B cell (primary cell): ENCODE data around the gene ZNF423. TPM values are rescaled to one million over a fixed set of nuclear protein-coding genes. Genes with fewer than 3 reads are reported as not detected.

ENCODE experiments used
- ATAC-seq: fragments of 200-7000 bp; cut with Tn5 transposase; one replicate; pipeline ENCODE4 v1.10.0; 2021; ENCODE audit warnings: low read depth, mild to moderate bottlenecking, moderate number of reproducible peaks, moderate library complexity
- CTCF ChIA-PET: fragments of 350-600 bp; sonication (Branson Sonifier 250); formaldehyde crosslinking; loops from one replicate; lab custom pipeline; 2021; ENCODE audit warnings: antibody characterized with exemption, inconsistent platforms; lab: Charles Lee
- POLR2A ChIA-PET: fragments of 350-600 bp; sonication (Branson Sonifier 250); formaldehyde crosslinking; loops from one replicate; lab custom pipeline; 2021; ENCODE audit warnings: antibody characterized with exemption; lab: Charles Lee
- DNase-seq: peaks from one replicate; pipeline ENCODE4 v3.0.0; 2013
- H2AFZ ChIP-seq: 2 replicates; pipeline ENCODE4 v1.6.1; 2012; ENCODE audit warnings: mild to moderate bottlenecking, low read depth, low read length; ENCODE audit not compliant: insufficient read depth, poor library complexity, severe bottlenecking
- H3K27ac ChIP-seq, 2 donors: 1 replicate in 1 of 2; 2 replicates in 1 of 2; pipeline ENCODE4 v1.5.1; 2012 to 2013; ENCODE audit warnings: low read length in 2 of 2, mild to moderate bottlenecking in 2 of 2, moderate library complexity in 1 of 2
- H3K27me3 ChIP-seq, 4 experiments: fragments of 200-600 bp in 1 of 4; sonication (generic) in 1 of 4; replicated peaks in 1 of 4; 1 replicate in 2 of 4; 2 replicates in 2 of 4; pipeline versions ENCODE4 v1.6.1 to v1.7.0; 2013 to 2016; ENCODE audit warnings: low read length in 3 of 4, mild to moderate bottlenecking in 2 of 4, mixed read lengths in 1 of 4, moderate library complexity in 1 of 4; ENCODE audit not compliant: insufficient read depth in 4 of 4, control insufficient read depth in 3 of 4; ENCODE audit errors: control extremely low read depth in 1 of 4
- H3K36me3 ChIP-seq, 2 experiments: replicated peaks in 1 of 2; 1 replicate in 1 of 2; 2 replicates in 1 of 2; pipeline versions ENCODE4 v1.6.1 to v1.7.1; 2013; ENCODE audit warnings: low read length in 1 of 2; ENCODE audit not compliant: insufficient read depth in 2 of 2, control insufficient read depth in 1 of 2; ENCODE audit errors: control extremely low read depth in 1 of 2, extremely low read depth in 1 of 2
- H3K4me1 ChIP-seq, 2 donors: fragments of 200-600 bp in 1 of 2; sonication (generic) in 1 of 2; 1 replicate in 1 of 2; 2 replicates in 1 of 2; pipeline versions ENCODE4 v1.5.1 to v1.6.1; 2013 to 2017; ENCODE audit warnings: low read length in 2 of 2; ENCODE audit not compliant: control insufficient read depth in 2 of 2, insufficient read depth in 2 of 2
- H3K4me2 ChIP-seq: replicated peaks from 2 replicates; pipeline ENCODE3; 2012; ENCODE audit warnings: mild to moderate bottlenecking, low read depth, low read length; ENCODE audit not compliant: poor library complexity, severe bottlenecking
- H3K4me3 ChIP-seq, 5 experiments: fragments of 200-600 bp in 1 of 5; sonication (generic) in 1 of 5; 1 replicate in 3 of 5; 2 replicates in 2 of 5; pipeline versions ENCODE4 v1.5.1 to v1.7.0; 2011 to 2016; ENCODE audit warnings: low read length in 4 of 5, mild to moderate bottlenecking in 4 of 5, low read depth in 2 of 5, control low read depth in 1 of 5, moderate library complexity in 1 of 5; ENCODE audit not compliant: insufficient read depth in 1 of 5; ENCODE audit errors: control extremely low read depth in 1 of 5, extremely low read depth in 1 of 5
- H3K79me2 ChIP-seq: fragments of 200-600 bp; sonication (generic); one replicate; pipeline ENCODE4 v1.6.0; 2016; ENCODE audit warnings: low read length; ENCODE audit not compliant: control insufficient read depth, insufficient read depth
- H3K9ac ChIP-seq: fragments of 200-600 bp; sonication (generic); 2 replicates; pipeline ENCODE4 v1.6.1; 2017; ENCODE audit warnings: mild to moderate bottlenecking, low read length, moderate library complexity
- H3K9me3 ChIP-seq, 3 donors: one replicate each; pipeline versions ENCODE4 v1.6.1 to v1.7.1; 2013; ENCODE audit warnings: low read length in 2 of 3; ENCODE audit not compliant: control insufficient read depth in 2 of 3, insufficient read depth in 1 of 3; ENCODE audit errors: control extremely low read depth in 1 of 3
- H4K20me1 ChIP-seq: 2 replicates; pipeline ENCODE4 v1.6.0; 2012; ENCODE audit warnings: mild to moderate bottlenecking, low read length; ENCODE audit not compliant: insufficient read depth, control insufficient read depth, poor library complexity, severe bottlenecking
- H3K27ac Mint-ChIP-seq: one replicate; pipeline ENCODE4 v1.8.0; 2021; ENCODE audit warnings: mixed read lengths
- H3K27me3 Mint-ChIP-seq: one replicate; pipeline ENCODE4 v1.8.0; 2021; ENCODE audit warnings: mixed read lengths
- H3K4me1 Mint-ChIP-seq: one replicate; pipeline ENCODE4 v1.8.0; 2021; ENCODE audit warnings: mixed read lengths
- H3K4me3 Mint-ChIP-seq: one replicate; pipeline ENCODE4 v1.8.0; 2021; ENCODE audit warnings: mixed read lengths
- H3K9me3 Mint-ChIP-seq: one replicate; pipeline ENCODE4 v1.8.0; 2022; ENCODE audit warnings: mixed read lengths; ENCODE audit not compliant: insufficient read depth
- CTCF ChIP-seq: fragments of 200-600 bp; IDR thresholded peaks from one replicate; pipeline ENCODE4 v1.8.0; 2022; ENCODE audit warnings: antibody characterized with exemption, mild to moderate bottlenecking
- EZH2 ChIP-seq: IDR thresholded peaks from 2 replicates; pipeline ENCODE4 v1.6.1; 2012; ENCODE audit warnings: borderline replicate concordance, low read depth, mild to moderate bottlenecking, moderate library complexity, low read length; ENCODE audit not compliant: insufficient read depth, poor library complexity, severe bottlenecking
- WGBS: methylation state at CpG from one replicate; pipeline ENCODE4 v1.1.5; 2013; ENCODE audit warnings: missing lambda C conversion rate; ENCODE audit not compliant: insufficient coverage; 5-methylcytosine and 5-hydroxymethylcytosine counted together
- intact Hi-C: fragments of 100-400 bp; cut with micrococcal nuclease; formaldehyde crosslinking; loops from one replicate; pipeline ENCODE4 v1.10.0; 2022
- polyA plus RNA-seq: library from polyadenylated mRNA; depleted of rRNA; stranded (reverse); fragments of >200 nt; gene quantifications from 2 replicates; pipeline ENCODE4 v1.2.3, GENCODE V29; 2012
- total RNA-seq, 2 donors: library from RNA; stranded (reverse); fragments of 120-200 nt in 1 of 2; gene quantifications; 1 replicate in 1 of 2; 2 replicates in 1 of 2; pipeline versions ENCODE4 v1.2.3 to v1.2.4, GENCODE V29; 2013 to 2022

The ZNF423 gene
- total and polyA plus RNA-seq, 2 donors (not counting 1 experiment from before 2014, with no cell fraction given) = not detected

- Histone ChIP-seq H3K4me3 (no peak overlapping the region), H3K4me2 (no peak overlapping the region), H3K36me3 (no peaks in the 10 kb centered on the region), H3K79me2 (no peaks in the 10 kb centered on the region), H3K9me3 (no peaks in the 10 kb centered on the region), H3K9ac (no peak overlapping the region), H3K27me3 (no peaks in the 10 kb centered on the region), H2AFZ (no peak overlapping the region), H3K27ac (no peak overlapping the region), H3K4me1 (no peaks in the 10 kb centered on the region), H4K20me1 (no peaks in the 10 kb centered on the region)
- H3K27ac Mint-ChIP-seq = no peak overlapping the region
- DNase-seq (no peak), ATAC-seq (no peak)
- no peaks in the 10 kb centered on the region for H3K4me1 Mint-ChIP-seq
- intact Hi-C loops = no loop called here
- ChIA-PET POLR2A (no interaction called here), CTCF (interaction anchor here (1.0 kb wide), 1 partner anchor 138 kb away, joined by 3 read pairs; no protein-coding TSS in a partner anchor)
- 89% methylated on average over 8 of the region's 8 CpGs for WGBS
- H3K27me3 Mint-ChIP-seq = peaks cover 9% of the 10 kb centered on the region
- no peaks in the 10 kb centered on the region for H3K9me3 Mint-ChIP-seq
- H3K4me3 Mint-ChIP-seq = no peak overlapping the region
- TF ChIP-seq EZH2 (no peak), CTCF (no peak)
Observed at GRCh38 chr16:49795513-49795912, 60.4 kb downstream of the ZNF423 start.

- Histone ChIP-seq H3K27me3 (no peaks in the 10 kb centered on the region), H2AFZ (no peak overlapping the region), H3K36me3 (no peaks in the 10 kb centered on the region), H3K4me1 (no peaks in the 10 kb centered on the region), H3K4me3 (no peak overlapping the region), H3K79me2 (no peaks in the 10 kb centered on the region), H4K20me1 (no peaks in the 10 kb centered on the region), H3K4me2 (no peak overlapping the region), H3K9ac (no peak overlapping the region), H3K9me3 (peaks cover 0 to 5% (median 0%) of the 10 kb centered on the region in 3 donors), H3K27ac (no peak overlapping the region)
- no peak for ATAC-seq
- intact Hi-C loops = no loop called here
- ChIA-PET POLR2A (no interaction called here), CTCF (no interaction called here)
- Mint-ChIP-seq H3K27ac (no peak overlapping the region), H3K4me3 (no peak overlapping the region), H3K4me1 (no peaks in the 10 kb centered on the region), H3K9me3 (no peaks in the 10 kb centered on the region), H3K27me3 (peaks cover 9% of the 10 kb centered on the region)
- 17% methylated on average over 6 of the region's 11 CpGs for WGBS
- TF ChIP-seq EZH2 = no peak
- no peak for TF ChIP-seq CTCF
- no peak for DNase-seq
Observed at GRCh38 chr16:49793244-49793643, 62.7 kb downstream of the ZNF423 start.
